K562 (cell line): ENCODE results near the gene PCF11. TPM values are rescaled to one million over a fixed set of nuclear protein-coding genes. Genes with fewer than 3 reads are reported as not detected.

Source experiments
- ATAC-seq: fragments of 200-7000 bp; cut with Tn5 transposase; 3 replicates; pipeline ENCODE4 v1.9.1; 2020; ENCODE audit warnings: moderate library complexity
- BruUV-seq: library from RNA; stranded (reverse); fragments of 400-500 nt; replicated peaks from 2 replicates; lab custom pipeline; 2021; lab: Mats Ljungman, UMichigan
- CTCF ChIA-PET: fragments of 300-600 bp; formaldehyde crosslinking; extraction: SDS; loops from one replicate; lab custom pipeline; 2021; ENCODE audit warnings: low intra/inter-chr PET ratio; lab: Yijun Ruan, JAX
- POLR2A ChIA-PET: fragments of 300-600, 350-650 bp; sonication (Branson Sonifier 250); formaldehyde crosslinking; extraction: SDS; loops from one replicate; lab custom pipeline; 2021; ENCODE audit warnings: antibody characterized with exemption, inconsistent platforms; lab: Yijun Ruan, JAX
- DNase-seq, 4 experiments: peaks; one replicate each; pipeline versions ENCODE4 v3.0.0 to v3.0.0-alpha.2; 2011 to 2018; ENCODE audit warnings: low spot score in 3 of 4, mixed read lengths in 3 of 4; ENCODE audit errors: extremely low read depth in 1 of 4
- FAIRE-seq: peaks from 2 replicates; lab custom pipeline; 2011; peaks lifted over from hg19 to GRCh38; lab: Jason Lieb, UNC
- H2AFZ ChIP-seq: 2 replicates; pipeline ENCODE4 v1.6.0; 2011; ENCODE audit warnings: low read depth, low read length, control low read depth, inconsistent platforms
- H3K27ac ChIP-seq: fragments of 200-600 bp; 3 replicates; pipeline ENCODE4 v1.8.0; 2011; ENCODE audit warnings: low read depth, mild to moderate bottlenecking, control low read depth, inconsistent platforms, low read length, moderate library complexity, mixed read lengths; ENCODE audit errors: extremely low read depth
- H3K27me3 ChIP-seq, 2 experiments: fragments of 300-600 bp in 1 of 2; 2 replicates in 1 of 2; 3 replicates in 1 of 2; pipeline versions ENCODE4 v1.6.0 to v1.8.0; 2011; ENCODE audit warnings: inconsistent platforms in 2 of 2, low read length in 2 of 2, mild to moderate bottlenecking in 1 of 2, mixed read lengths in 1 of 2, moderate library complexity in 1 of 2; ENCODE audit not compliant: control insufficient read depth in 2 of 2, insufficient read depth in 2 of 2
- H3K36me3 ChIP-seq: fragments of 300-600 bp; 3 replicates; pipeline ENCODE4 v1.8.0; 2011; ENCODE audit warnings: mild to moderate bottlenecking, low read length, inconsistent platforms; ENCODE audit not compliant: control insufficient read depth, insufficient read depth
- H3K4me1 ChIP-seq, 2 experiments: fragments of 200-600 bp in 1 of 2; replicated peaks in 1 of 2; 2 replicates in 1 of 2; 3 replicates in 1 of 2; pipeline versions ENCODE4 v1.5.1 to v1.8.0; 2011; ENCODE audit warnings: inconsistent platforms in 2 of 2, low read length in 2 of 2, mild to moderate bottlenecking in 1 of 2, mixed read lengths in 1 of 2, moderate library complexity in 1 of 2; ENCODE audit not compliant: control insufficient read depth in 2 of 2, insufficient read depth in 2 of 2
- H3K4me2 ChIP-seq: 2 replicates; pipeline ENCODE4 v1.6.1; 2011; ENCODE audit warnings: low read length, control low read depth, inconsistent platforms, mixed read lengths; ENCODE audit not compliant: insufficient read depth
- H3K4me3 ChIP-seq: fragments of 200-600 bp; sonication (generic), shearing (Covaris generic); 2 replicates; pipeline ENCODE4 v1.5.1; 2016; ENCODE audit warnings: control low read depth, inconsistent platforms
- H3K79me2 ChIP-seq: fragments of 200-600 bp; 3 replicates; pipeline ENCODE4 v1.8.0; 2011; ENCODE audit warnings: low read length, inconsistent platforms; ENCODE audit not compliant: control insufficient read depth, insufficient read depth
- H3K9ac ChIP-seq, 2 experiments: 2 replicates each; pipeline versions ENCODE4 v1.6.0 to v1.6.1; 2011; ENCODE audit warnings: low read depth in 2 of 2, low read length in 2 of 2, control low read depth in 1 of 2, inconsistent platforms in 1 of 2, mild to moderate bottlenecking in 1 of 2, mixed read lengths in 1 of 2; ENCODE audit not compliant: insufficient read depth in 1 of 2
- H3K9me1 ChIP-seq: one replicate; pipeline ENCODE4 v1.6.0; 2011; ENCODE audit warnings: inconsistent platforms, mild to moderate bottlenecking, low read length, moderate library complexity; ENCODE audit not compliant: control insufficient read depth, insufficient read depth
- H3K9me3 ChIP-seq: replicated peaks from 2 replicates; pipeline ENCODE4 v1.5.1; 2011; ENCODE audit warnings: low read depth, low read length, inconsistent platforms; ENCODE audit not compliant: control insufficient read depth, insufficient read depth
- H4K20me1 ChIP-seq: replicated peaks from 2 replicates; pipeline ENCODE4 v1.6.1; 2011; ENCODE audit warnings: low read length, inconsistent platforms, mixed read lengths; ENCODE audit not compliant: control insufficient read depth, insufficient read depth
- FOS ChIP-seq: IDR thresholded peaks from 3 replicates; pipeline ENCODE4 v1.6.1; 2011; ENCODE audit not compliant: insufficient read length; ENCODE audit errors: extremely low read depth
- HNRNPH1 ChIP-seq: fragments of 200-400 bp; formaldehyde crosslinking; optimal IDR thresholded peaks from 2 replicates; pipeline ENCODE3; 2017; ENCODE audit warnings: low read depth, mild to moderate bottlenecking, low read length, moderate library complexity
- LCOR ChIP-seq: sonication (generic); formaldehyde crosslinking; IDR thresholded peaks from 2 replicates; pipeline ENCODE4 v1.8.0; 2022; ENCODE audit warnings: mild to moderate bottlenecking, missing genetic modification reagents
- RAD21 ChIP-seq, 2 experiments: fragments of 250-450 bp in 1 of 2; fragments of 450-650 bp in 1 of 2; sonication (Bioruptor Pico) in 1 of 2; formaldehyde crosslinking in 1 of 2; IDR thresholded peaks in 1 of 2; conservative IDR thresholded peaks in 1 of 2; 2 replicates each; pipeline versions ENCODE4 v1.4.0 to v1.8.0; 2020 to 2022; ENCODE audit warnings: mild to moderate bottlenecking in 2 of 2, moderate library complexity in 1 of 2
- SMARCC2 ChIP-seq: fragments of 450-650 bp; IDR thresholded peaks from 2 replicates; pipeline ENCODE4 v1.6.1; 2017; ENCODE audit warnings: antibody characterized with exemption, moderate library complexity, mild to moderate bottlenecking, low read depth
- TCF7 ChIP-seq: sonication (generic); IDR thresholded peaks from 2 replicates; pipeline ENCODE4 v1.6.1; 2016; ENCODE audit warnings: antibody characterized with exemption, borderline replicate concordance
- XRCC4 ChIP-seq: IDR thresholded peaks from one replicate; pipeline ENCODE4 v1.6.1; 2011; ENCODE audit not compliant: insufficient read depth, insufficient read length; ENCODE audit errors: extremely low read depth
- ZNF146 ChIP-seq: IDR thresholded peaks from one replicate; pipeline ENCODE4 v1.6.1; 2018; ENCODE audit warnings: missing compliant biosample characterization; ENCODE audit not compliant: unreplicated experiment
- ZNF436 ChIP-seq: fragments of 250-450, 450-650 bp; sonication (Bioruptor Pico); formaldehyde crosslinking; IDR thresholded peaks from 2 replicates; pipeline ENCODE4 v1.7.0; 2020; ENCODE audit warnings: mild to moderate bottlenecking
- ZNF507 ChIP-seq: conservative IDR thresholded peaks from 2 replicates; pipeline ENCODE4 v1.6.1; 2017; ENCODE audit warnings: missing genetic modification characterization, missing compliant biosample characterization
- WGBS: fragments of 100-300 bp; shearing (Covaris generic); methylation state at CpG from one replicate; pipeline ENCODE4 v1.1.6; 2016; ENCODE audit warnings: low coverage, mixed read lengths; ENCODE audit not compliant: insufficient coverage; ENCODE audit errors: missing lambda C conversion rate; 5-methylcytosine and 5-hydroxymethylcytosine counted together
- in situ Hi-C: fragments of 300-500 bp; cut with MboI; formaldehyde crosslinking; loops from 4 replicates; pipeline ENCODE4 v1.15.0; 2018; ENCODE audit warnings: inconsistent platforms, mixed read lengths
- intact Hi-C: fragments of 100-400 bp; cut with micrococcal nuclease; formaldehyde crosslinking; loops from 2 replicates; pipeline ENCODE4 v1.14.2; 2022
- polyA plus RNA-seq, 8 experiments: library from polyadenylated mRNA; depleted of rRNA in 4 of 8; stranded (reverse) in 5 of 8; unstranded in 3 of 8; fragments of >200 nt; fragmentation: Nextera tagmentation in 2 of 8; fragmentation: Illumina TruSeq in 1 of 8; extraction: Ambion mirVana in 2 of 8; extraction: Trizol in 1 of 8; gene quantifications; 2 replicates each; pipeline versions ENCODE4 v1.2.1 to v1.2.3, GENCODE V29; 2011 to 2014; ENCODE audit warnings: inconsistent platforms in 1 of 8, missing spikeins in 1 of 8
- total RNA-seq, 7 experiments: library from RNA; depleted of rRNA in 6 of 7; stranded (reverse); fragments of >200 nt in 6 of 7; fragmentation: Illumina TruSeq in 2 of 7; extraction: Trizol in 2 of 7; gene quantifications; 2 replicates each; pipeline versions ENCODE4 v1.2.1 to v1.2.3, GENCODE V29; 2011 to 2021; ENCODE audit warnings: low replicate concordance in 1 of 7
- TF ChIP-seq, protein P1 (sequence below), 2 experiments: fragments of 450-650 bp in 1 of 2; sonication (generic) in 1 of 2; formaldehyde crosslinking in 1 of 2; IDR thresholded peaks; 2 replicates each; pipeline versions ENCODE4 v1.7.1 to v1.9.0; 2016 to 2022; ENCODE audit warnings: inconsistent platforms in 1 of 2, mild to moderate bottlenecking in 1 of 2, missing genetic modification reagents in 1 of 2

The PCF11 gene
- total and polyA plus RNA-seq, 9 of the 15 experiments (the other 6 are each of a cell fraction or from before 2014, with no cell fraction given): 9.3 to 91.6 (median 54.4) TPM

DNA sequence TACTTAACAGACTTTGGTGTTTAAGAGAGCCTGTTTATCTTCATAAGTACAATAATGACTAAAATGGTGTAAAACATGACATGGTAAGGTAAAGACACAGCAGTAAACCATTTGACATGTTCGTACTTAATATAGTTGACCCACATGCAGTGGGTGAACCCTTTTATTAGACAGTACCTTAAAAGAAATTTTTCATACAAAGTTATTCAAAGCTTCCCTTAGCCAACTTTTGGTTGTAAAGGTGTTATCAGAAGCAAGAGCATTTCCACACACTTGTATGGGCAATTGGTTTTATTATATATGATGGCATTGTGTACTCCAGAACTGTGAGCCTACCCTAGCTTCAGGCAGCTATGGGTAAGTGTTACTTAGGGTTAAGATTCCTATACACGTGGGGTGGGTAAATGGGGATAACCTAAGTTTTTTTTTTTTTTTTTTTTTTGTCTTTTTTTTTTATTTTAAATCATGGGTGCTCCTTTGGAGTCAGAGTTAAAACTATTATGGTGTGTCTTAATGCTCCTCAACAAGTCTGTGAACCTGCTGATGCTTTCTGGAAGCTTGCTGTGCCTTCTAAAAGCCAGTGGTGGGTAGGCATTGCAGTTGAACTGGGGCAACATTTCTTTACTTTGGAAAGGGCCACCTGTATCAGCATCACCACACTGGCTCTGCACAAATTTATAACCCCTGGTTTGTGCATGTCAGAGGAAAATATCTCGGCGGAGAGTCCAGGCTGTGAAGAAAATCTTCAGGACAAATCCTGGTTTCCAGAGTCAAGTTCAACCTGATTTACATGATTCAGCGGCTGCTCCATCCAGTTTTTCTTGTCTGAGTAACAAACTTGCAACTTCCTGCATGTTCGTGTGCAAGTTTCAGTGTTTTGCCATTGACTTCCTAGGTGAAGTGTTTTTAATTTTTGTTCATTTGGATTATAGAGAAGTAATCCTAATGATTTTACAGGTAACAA lies 3.3 kb downstream of the PCF11 start:
- CTCF ChIA-PET: no interaction called here
- TF ChIP-seq ZNF146 (CRISPR knock-in tag) (no peak), TCF7 (no peak), ZNF507 (tag) (no peak), FOS (no peak), XRCC4 (no peak), HNRNPH1 (no peak), SMARCC2 (no peak), ZNF436 (CRISPR knock-in tag) (no peak), RAD21 (CRISPR knock-in tag; conservative IDR thresholded peaks at IDR 0.05 in 1 of 2, IDR thresholded peaks at IDR 0.05 in 1 of 2) (no peak), LCOR (CRISPR knock-in tag) (peak; percentile 28; the same call in 1 of the 2 replicates)
- TF ChIP-seq, protein P1, sequence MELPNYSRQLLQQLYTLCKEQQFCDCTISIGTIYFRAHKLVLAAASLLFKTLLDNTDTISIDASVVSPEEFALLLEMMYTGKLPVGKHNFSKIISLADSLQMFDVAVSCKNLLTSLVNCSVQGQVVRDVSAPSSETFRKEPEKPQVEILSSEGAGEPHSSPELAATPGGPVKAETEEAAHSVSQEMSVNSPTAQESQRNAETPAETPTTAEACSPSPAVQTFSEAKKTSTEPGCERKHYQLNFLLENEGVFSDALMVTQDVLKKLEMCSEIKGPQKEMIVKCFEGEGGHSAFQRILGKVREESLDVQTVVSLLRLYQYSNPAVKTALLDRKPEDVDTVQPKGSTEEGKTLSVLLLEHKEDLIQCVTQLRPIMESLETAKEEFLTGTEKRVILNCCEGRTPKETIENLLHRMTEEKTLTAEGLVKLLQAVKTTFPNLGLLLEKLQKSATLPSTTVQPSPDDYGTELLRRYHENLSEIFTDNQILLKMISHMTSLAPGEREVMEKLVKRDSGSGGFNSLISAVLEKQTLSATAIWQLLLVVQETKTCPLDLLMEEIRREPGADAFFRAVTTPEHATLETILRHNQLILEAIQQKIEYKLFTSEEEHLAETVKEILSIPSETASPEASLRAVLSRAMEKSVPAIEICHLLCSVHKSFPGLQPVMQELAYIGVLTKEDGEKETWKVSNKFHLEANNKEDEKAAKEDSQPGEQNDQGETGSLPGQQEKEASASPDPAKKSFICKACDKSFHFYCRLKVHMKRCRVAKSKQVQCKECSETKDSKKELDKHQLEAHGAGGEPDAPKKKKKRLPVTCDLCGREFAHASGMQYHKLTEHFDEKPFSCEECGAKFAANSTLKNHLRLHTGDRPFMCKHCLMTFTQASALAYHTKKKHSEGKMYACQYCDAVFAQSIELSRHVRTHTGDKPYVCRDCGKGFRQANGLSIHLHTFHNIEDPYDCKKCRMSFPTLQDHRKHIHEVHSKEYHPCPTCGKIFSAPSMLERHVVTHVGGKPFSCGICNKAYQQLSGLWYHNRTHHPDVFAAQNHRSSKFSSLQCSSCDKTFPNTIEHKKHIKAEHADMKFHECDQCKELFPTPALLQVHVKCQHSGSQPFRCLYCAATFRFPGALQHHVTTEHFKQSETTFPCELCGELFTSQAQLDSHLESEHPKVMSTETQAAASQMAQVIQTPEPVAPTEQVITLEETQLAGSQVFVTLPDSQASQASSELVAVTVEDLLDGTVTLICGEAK (IDR thresholded peaks at IDR 0.05): no peak
- TF ChIP-seq, protein P1 (CRISPR knock-in tag; IDR thresholded peaks at IDR 0.05): no peak

More for the DNA sequence above, 3.3 kb downstream of the PCF11 start:
- WGBS: 15% methylated on average over 6 of the region's 6 CpGs
- Histone ChIP-seq H3K79me2 (peaks cover 82% of the 10 kb centered on the region), H2AFZ (no peak overlapping the region), H3K9me3 (0 out of 2 replicates have a peak, but pooled peaks cover 3% of the 10 kb centered on the region), H3K27me3 (no peaks in the 10 kb centered on the region), H3K36me3 (peaks cover 69% of the 10 kb centered on the region), H3K4me2 (peak overlapping the region; percentile 93), H4K20me1 (peaks cover 26% of the 10 kb centered on the region), H3K4me3 (peak overlapping the region; percentile 80), H3K9ac (peak overlapping the region; percentile 70 to 98; a peak in 3 of 4 replicates), H3K4me1 (peaks cover 0 to 11% of the 10 kb centered on the region in 2 experiments; a peak in 2 of 5 replicates), H3K27ac (peak overlapping the region; percentile 98; the same call in 2 of the 3 replicates), H3K9me1 (no peaks in the 10 kb centered on the region)
- FAIRE-seq (no peak), DNase-seq (no peak), ATAC-seq (no peak)
- POLR2A ChIA-PET: interaction anchor here (0.6 to 1.3 kb wide), 5 partner anchors 9 to 80 kb away, joined by 3 to 13 read pairs (median 4); no protein-coding TSS in a partner anchor
- in situ Hi-C loops (no loop called here), intact Hi-C loops (no loop called here)
- no TSS peak for BruUV-seq
